Chondrocyte (in vitro differentiated cells): Measurements from ENCODE around the gene MTCP1. TPM values are rescaled to one million over a fixed set of nuclear protein-coding genes. Genes with fewer than 3 reads are reported as not detected.
A peak's percentile ranks its signal among the peaks of the same experiment; 100 is the strongest.

Source experiments
- DNase-seq: peaks from one replicate; pipeline ENCODE4 v3.0.0; 2021; ENCODE audit warnings: mixed read lengths, low spot score
- H3K27ac Mint-ChIP-seq: one replicate; pipeline ENCODE4 v1.8.0; 2021; ENCODE audit warnings: mild to moderate bottlenecking, moderate library complexity, mixed read lengths; ENCODE audit not compliant: unreplicated experiment
- H3K27me3 Mint-ChIP-seq: 2 replicates; pipeline ENCODE4 v1.8.0; 2021; ENCODE audit warnings: low read depth, mixed read lengths
- H3K36me3 Mint-ChIP-seq: 2 replicates; pipeline ENCODE4 v1.8.0; 2021; ENCODE audit warnings: low read depth, mixed read lengths
- H3K4me1 Mint-ChIP-seq: 2 replicates; pipeline ENCODE4 v1.8.0; 2021; ENCODE audit warnings: low read depth, mild to moderate bottlenecking, mixed read lengths
- H3K4me3 Mint-ChIP-seq: one replicate; pipeline ENCODE4 v1.8.0; 2021; ENCODE audit warnings: mild to moderate bottlenecking, moderate library complexity, mixed read lengths; ENCODE audit not compliant: unreplicated experiment
- H3K9me3 Mint-ChIP-seq: 2 replicates; pipeline ENCODE4 v1.8.0; 2021; ENCODE audit warnings: low read depth, mixed read lengths
- CTCF ChIP-seq: fragments of 200-600 bp; sonication (generic); IDR thresholded peaks from 2 replicates; pipeline ENCODE4 v1.5.0; 2021; ENCODE audit warnings: antibody characterized with exemption, mild to moderate bottlenecking, moderate library complexity
- total RNA-seq: library from RNA; stranded (reverse); gene quantifications from 3 replicates; pipeline ENCODE4 v1.2.1, GENCODE V29; 2021

The MTCP1 gene
- total RNA-seq, 1 donor from 2014 or later = 18.6 TPM

- Mint-ChIP-seq H3K4me1 (peaks cover 9% of the 10 kb centered on the region), H3K9me3 (peaks cover 2% of the 10 kb centered on the region), H3K27ac (no peak overlapping the region), H3K27me3 (no peaks in the 10 kb centered on the region), H3K36me3 (no peaks in the 10 kb centered on the region), H3K4me3 (no peak overlapping the region)
- no peak for DNase-seq
- TF ChIP-seq CTCF = no peak
These were observed 9.2 kb downstream of the MTCP1 start for GRCh38 chrX:155061760-155062159.

GRCh38 chrX:155056877-155057792, 13.8 kb downstream of the MTCP1 start:
- no peaks in the 10 kb centered on the region for H3K27me3 Mint-ChIP-seq
- H3K27ac Mint-ChIP-seq = no peak overlapping the region
- peak; percentile 82 for TF ChIP-seq CTCF
- peak overlapping the region; percentile 19 for H3K4me3 Mint-ChIP-seq
- H3K9me3 Mint-ChIP-seq = peaks cover 9% of the 10 kb centered on the region
- H3K36me3 Mint-ChIP-seq = peaks cover 2% of the 10 kb centered on the region
- DNase-seq = no peak
- H3K4me1 Mint-ChIP-seq = peaks cover 9% of the 10 kb centered on the region

GRCh38 chrX:155056471-155056870, 14.5 kb downstream of the MTCP1 start:
- DNase-seq = no peak
- peaks cover 9% of the 10 kb centered on the region for H3K4me1 Mint-ChIP-seq
- H3K27ac Mint-ChIP-seq = no peak overlapping the region
- H3K9me3 Mint-ChIP-seq = peaks cover 9% of the 10 kb centered on the region
- no peak overlapping the region for H3K4me3 Mint-ChIP-seq
- no peak for TF ChIP-seq CTCF
- peaks cover 4% of the 10 kb centered on the region for H3K36me3 Mint-ChIP-seq
- no peaks in the 10 kb centered on the region for H3K27me3 Mint-ChIP-seq

- no peak overlapping the region for H3K4me3 Mint-ChIP-seq
- H3K27ac Mint-ChIP-seq = no peak overlapping the region
- DNase-seq = no peak
- H3K9me3 Mint-ChIP-seq = peaks cover 9% of the 10 kb centered on the region
- H3K27me3 Mint-ChIP-seq = no peaks in the 10 kb centered on the region
- peaks cover 4% of the 10 kb centered on the region for H3K36me3 Mint-ChIP-seq
- TF ChIP-seq CTCF = no peak
- H3K4me1 Mint-ChIP-seq = peaks cover 9% of the 10 kb centered on the region
These were observed 15.4 kb downstream of the MTCP1 start for GRCh38 chrX:155055494-155055893.

GRCh38 chrX:155054255-155054654, 16.7 kb downstream of the MTCP1 start:
- H3K27me3 Mint-ChIP-seq = no peaks in the 10 kb centered on the region
- H3K4me1 Mint-ChIP-seq = peaks cover 9% of the 10 kb centered on the region
- H3K36me3 Mint-ChIP-seq = peaks cover 4% of the 10 kb centered on the region
- no peak overlapping the region for H3K4me3 Mint-ChIP-seq
- H3K9me3 Mint-ChIP-seq = peaks cover 13% of the 10 kb centered on the region
- no peak overlapping the region for H3K27ac Mint-ChIP-seq
- no peak for TF ChIP-seq CTCF
- DNase-seq = no peak
